DOHH2 (cell line): Measurements from ENCODE around the gene PRDM2.

Source experiments
- H3F3A ChIP-seq: fragments of 200-600 bp; sonication (generic), shearing (Covaris generic); 2 replicates; pipeline ENCODE4 v1.6.0; 2016; ENCODE audit warnings: antibody characterized with exemption, mild to moderate bottlenecking; ENCODE audit not compliant: control insufficient read depth, insufficient read depth
- H3K27ac ChIP-seq: fragments of 200-600 bp; sonication (generic); 2 replicates; pipeline ENCODE4 v1.5.1; 2014; ENCODE audit warnings: low read depth, mild to moderate bottlenecking, low read length, moderate library complexity
- H3K27me3 ChIP-seq: fragments of 200-600 bp; sonication (generic); 2 replicates; pipeline ENCODE4 v1.6.1; 2014; ENCODE audit warnings: mild to moderate bottlenecking, low read length, mixed read lengths; ENCODE audit not compliant: control insufficient read depth
- H3K36me3 ChIP-seq: fragments of 200-600 bp; sonication (generic); 2 replicates; pipeline ENCODE4 v1.6.1; 2014; ENCODE audit warnings: mild to moderate bottlenecking, low read length, moderate library complexity, mixed read lengths; ENCODE audit not compliant: control insufficient read depth
- H3K4me1 ChIP-seq: fragments of 200-600 bp; sonication (generic); 2 replicates; pipeline ENCODE4 v1.6.1; 2014; ENCODE audit warnings: mild to moderate bottlenecking, low read length, mixed read lengths; ENCODE audit not compliant: control insufficient read depth
- H3K4me2 ChIP-seq: fragments of 200-600 bp; sonication (generic); 2 replicates; pipeline ENCODE4 v1.6.0; 2014; ENCODE audit warnings: mild to moderate bottlenecking, low read length, moderate library complexity
- H3K4me3 ChIP-seq: fragments of 200-600 bp; sonication (generic); 2 replicates; pipeline ENCODE4 v1.5.1; 2014; ENCODE audit warnings: mild to moderate bottlenecking, low read length, mixed read lengths
- H3K79me2 ChIP-seq: fragments of 200-600 bp; sonication (generic); 2 replicates; pipeline ENCODE4 v1.6.1; 2014; ENCODE audit warnings: mild to moderate bottlenecking, low read length, mixed read lengths; ENCODE audit not compliant: control insufficient read depth
- H3K9me2 ChIP-seq: fragments of 200-600 bp; sonication (generic); replicated peaks from 2 replicates; pipeline ENCODE4 v1.6.1; 2014; ENCODE audit warnings: mild to moderate bottlenecking, low read length, mixed read lengths; ENCODE audit not compliant: control insufficient read depth
- H3K9me3 ChIP-seq: fragments of 200-600 bp; sonication (generic); 2 replicates; pipeline ENCODE4 v1.6.1; 2014; ENCODE audit warnings: antibody characterized with exemption, low read length, mixed read lengths; ENCODE audit not compliant: control insufficient read depth, insufficient read depth
- H4K20me1 ChIP-seq: fragments of 200-600 bp; sonication (generic); 2 replicates; pipeline ENCODE4 v1.6.0; 2014; ENCODE audit warnings: low read depth, mild to moderate bottlenecking, antibody characterized with exemption, low read length, moderate library complexity; ENCODE audit not compliant: control insufficient read depth, insufficient read depth
- CTCF ChIP-seq: fragments of 200-600 bp; sonication (generic); IDR thresholded peaks from one replicate; pipeline ENCODE4 v1.5.1; 2014; ENCODE audit warnings: antibody characterized with exemption, mild to moderate bottlenecking, low read depth, low read length; ENCODE audit not compliant: poor library complexity, severe bottlenecking
- EZH2phosphoT487 ChIP-seq: fragments of 200-600 bp; sonication (generic); IDR thresholded peaks from 2 replicates; pipeline ENCODE4 v1.6.1; 2017; ENCODE audit warnings: borderline replicate concordance, mild to moderate bottlenecking, antibody characterized with exemption, low read length, moderate library complexity, mixed read lengths

The PRDM2 gene

GRCh38 chr1:13760340-13760739, 60.4 kb downstream of the PRDM2 start:
- peaks cover 91% of the 10 kb centered on the region for H3K36me3 ChIP-seq
- no peaks in the 10 kb centered on the region for H3K27me3 ChIP-seq
- H3F3A ChIP-seq: peaks cover 14% of the 10 kb centered on the region
- H3K27ac ChIP-seq: no peak overlapping the region
- H3K9me2 ChIP-seq: no peaks in the 10 kb centered on the region
- no peak overlapping the region for H3K4me3 ChIP-seq
- H3K4me1 ChIP-seq: peaks cover 93% of the 10 kb centered on the region
- H3K4me2 ChIP-seq: no peak overlapping the region; the same call in 1 of the 2 replicates
- peaks cover 100% of the 10 kb centered on the region for H3K79me2 ChIP-seq
- H3K9me3 ChIP-seq: no peaks in the 10 kb centered on the region
- peaks cover 55% of the 10 kb centered on the region for H4K20me1 ChIP-seq
- TF ChIP-seq EZH2phosphoT487 (no peak), CTCF (peak; percentile 1)

- Histone ChIP-seq H3K9me3 (no peaks in the 10 kb centered on the region), H4K20me1 (peaks cover 57% of the 10 kb centered on the region), H3K4me1 (peaks cover 89% of the 10 kb centered on the region), H3K9me2 (no peaks in the 10 kb centered on the region), H3K27me3 (no peaks in the 10 kb centered on the region), H3K4me2 (peak overlapping the region; percentile 25; the same call in 1 of the 2 replicates), H3F3A (peaks cover 14% of the 10 kb centered on the region), H3K36me3 (peaks cover 94% of the 10 kb centered on the region), H3K79me2 (peaks cover 100% of the 10 kb centered on the region), H3K4me3 (no peak overlapping the region), H3K27ac (no peak overlapping the region)
- TF ChIP-seq EZH2phosphoT487 (no peak), CTCF (peak; percentile 6)
Measured at GRCh38 chr1:13760921-13761320, 60.9 kb downstream of the PRDM2 start.

GRCh38 chr1:13761883-13762282, 61.9 kb downstream of the PRDM2 start:
- no peaks in the 10 kb centered on the region for H3K27me3 ChIP-seq
- no peak overlapping the region for H3K4me3 ChIP-seq
- H3K4me1 ChIP-seq: peaks cover 86% of the 10 kb centered on the region
- H3K9me2 ChIP-seq: no peaks in the 10 kb centered on the region
- H3F3A ChIP-seq: peaks cover 15% of the 10 kb centered on the region
- H3K4me2 ChIP-seq: peak overlapping the region; percentile 25
- H3K27ac ChIP-seq: no peak overlapping the region
- peaks cover 58% of the 10 kb centered on the region for H4K20me1 ChIP-seq
- peaks cover 96% of the 10 kb centered on the region for H3K36me3 ChIP-seq
- H3K79me2 ChIP-seq: peaks cover 100% of the 10 kb centered on the region
- TF ChIP-seq EZH2phosphoT487: no peak
- TF ChIP-seq CTCF: no peak
- H3K9me3 ChIP-seq: no peaks in the 10 kb centered on the region

GRCh38 chr1:13762642-13763041, 62.7 kb downstream of the PRDM2 start:
- H3K27ac ChIP-seq: no peak overlapping the region; the same call in 1 of the 2 replicates
- peaks cover 15% of the 10 kb centered on the region for H3F3A ChIP-seq
- H3K4me3 ChIP-seq: no peak overlapping the region
- peaks cover 95% of the 10 kb centered on the region for H3K36me3 ChIP-seq
- no peaks in the 10 kb centered on the region for H3K27me3 ChIP-seq
- H3K79me2 ChIP-seq: peaks cover 100% of the 10 kb centered on the region
- TF ChIP-seq CTCF: no peak
- no peaks in the 10 kb centered on the region for H3K9me2 ChIP-seq
- H3K4me2 ChIP-seq: peak overlapping the region; percentile 25
- no peaks in the 10 kb centered on the region for H3K9me3 ChIP-seq
- H3K4me1 ChIP-seq: peaks cover 81% of the 10 kb centered on the region
- peaks cover 56% of the 10 kb centered on the region for H4K20me1 ChIP-seq
